GM23338 (cell line): Measurements from ENCODE around the gene GPC2. TPM values are rescaled to one million over a fixed set of nuclear protein-coding genes. Genes with fewer than 3 reads are reported as not detected.
A peak's percentile ranks its signal among the peaks of the same experiment; 100 is the strongest.

ENCODE experiments used
- ATAC-seq: fragments of 200-7000 bp; cut with Tn5 transposase; 3 replicates; pipeline ENCODE4 v1.9.1; 2020
- DNase-seq: peaks from one replicate; pipeline ENCODE4 v3.0.0-alpha.2; 2015; ENCODE audit warnings: low spot score
- H2AFZ ChIP-seq: fragments of 200-600 bp; sonication (generic); 2 replicates; pipeline ENCODE4 v1.8.0; 2016; ENCODE audit warnings: antibody characterized with exemption, mild to moderate bottlenecking, moderate library complexity
- H3F3A ChIP-seq: fragments of 200-600 bp; sonication (generic); replicated peaks from 2 replicates; pipeline ENCODE4 v1.8.0; 2017; ENCODE audit warnings: antibody characterized with exemption, mixed run types, low read depth
- H3K27ac ChIP-seq: fragments of 200-600 bp; sonication (generic); 2 replicates; pipeline ENCODE4 v1.6.1; 2016; ENCODE audit warnings: low read depth
- H3K27me3 ChIP-seq: fragments of 200-600 bp; sonication (generic); 2 replicates; pipeline ENCODE4 v1.8.0; 2016; ENCODE audit warnings: mild to moderate bottlenecking, mixed run types, moderate library complexity; ENCODE audit not compliant: insufficient read depth
- H3K36me3 ChIP-seq: fragments of 200-600 bp; sonication (generic); 2 replicates; pipeline ENCODE4 v1.8.0; 2016; ENCODE audit warnings: mild to moderate bottlenecking; ENCODE audit not compliant: insufficient read depth
- H3K4me1 ChIP-seq: fragments of 200-600 bp; sonication (generic); 2 replicates; pipeline ENCODE4 v1.8.0; 2016; ENCODE audit warnings: mild to moderate bottlenecking, moderate library complexity; ENCODE audit not compliant: insufficient read depth
- H3K4me2 ChIP-seq: fragments of 200-600 bp; sonication (generic); 2 replicates; pipeline ENCODE4 v1.7.1; 2017; ENCODE audit warnings: mixed run types
- H3K4me3 ChIP-seq: fragments of 200-600 bp; sonication (generic); 2 replicates; pipeline ENCODE4 v1.6.1; 2016; ENCODE audit warnings: mixed run types
- H3K79me2 ChIP-seq: fragments of 200-600 bp; sonication (generic); replicated peaks from 2 replicates; pipeline ENCODE4 v1.8.0; 2017; ENCODE audit warnings: mild to moderate bottlenecking; ENCODE audit not compliant: insufficient read depth
- H3K9me2 ChIP-seq: fragments of 200-600 bp; sonication (generic); 2 replicates; pipeline ENCODE4 v1.8.0; 2017; ENCODE audit not compliant: insufficient read depth
- H4K20me1 ChIP-seq: fragments of 200-600 bp; sonication (generic); replicated peaks from 2 replicates; pipeline ENCODE4 v1.8.0; 2017; ENCODE audit warnings: mild to moderate bottlenecking; ENCODE audit not compliant: insufficient read depth
- H3K27ac Mint-ChIP-seq: 2 replicates; pipeline ENCODE4 v1.8.0; 2020; ENCODE audit warnings: inconsistent platforms, mild to moderate bottlenecking, moderate library complexity, mixed read lengths
- H3K27me3 Mint-ChIP-seq: 3 replicates; pipeline ENCODE4 v1.8.0; 2022; ENCODE audit warnings: low read depth, mild to moderate bottlenecking, moderate library complexity, mixed read lengths, inconsistent platforms; ENCODE audit not compliant: insufficient read depth, poor library complexity
- H3K36me3 Mint-ChIP-seq: 3 replicates; pipeline ENCODE4 v1.8.0; 2021; ENCODE audit warnings: low read depth, mild to moderate bottlenecking, inconsistent platforms, moderate library complexity, mixed read lengths
- H3K4me1 Mint-ChIP-seq: 3 replicates; pipeline ENCODE4 v1.8.0; 2020; ENCODE audit warnings: mild to moderate bottlenecking, inconsistent platforms, mixed read lengths
- H3K4me3 Mint-ChIP-seq: 3 replicates; pipeline ENCODE4 v1.8.0; 2021; ENCODE audit warnings: moderate library complexity, mild to moderate bottlenecking, inconsistent platforms, mixed read lengths
- H3K9me3 Mint-ChIP-seq: 3 replicates; pipeline ENCODE4 v1.8.0; 2020; ENCODE audit warnings: moderate library complexity, mild to moderate bottlenecking, inconsistent platforms, mixed read lengths
- CREB1 ChIP-seq: fragments of 250-450 bp; sonication (Bioruptor Pico); IDR thresholded peaks from 2 replicates; pipeline ENCODE4 v1.5.0; 2020; ENCODE audit warnings: low read depth, mild to moderate bottlenecking, moderate library complexity
- STAT1 ChIP-seq: IDR thresholded peaks from one replicate; pipeline ENCODE4 v1.6.1; 2016; ENCODE audit warnings: antibody characterized with exemption; ENCODE audit not compliant: unreplicated experiment
- ZNF462 ChIP-seq: fragments of 250-450 bp; sonication (Bioruptor Pico); IDR thresholded peaks from 2 replicates; pipeline ENCODE4 v1.5.0; 2020; ENCODE audit warnings: mild to moderate bottlenecking, moderate library complexity
- polyA plus RNA-seq: library from polyadenylated mRNA; unstranded; fragments of >200 nt; fragmentation: Nextera tagmentation; extraction: Ambion mirVana; gene quantifications from 2 replicates; pipeline ENCODE4 v1.2.1, GENCODE V29; 2016
- total RNA-seq: library from RNA; depleted of rRNA; stranded (reverse); fragments of >200 nt; shearing (Covaris generic); gene quantifications from 2 replicates; pipeline ENCODE4 v1.2.3, GENCODE V29; 2014
- TF ChIP-seq, protein P1 (sequence below): IDR thresholded peaks from one replicate; pipeline ENCODE4 v1.6.1; 2018; ENCODE audit warnings: antibody characterized with exemption; ENCODE audit not compliant: unreplicated experiment

Gene GPC2
- total and polyA plus RNA-seq, 2 experiments from 2014 or later: 10.7 to 48.8 TPM

DNA sequence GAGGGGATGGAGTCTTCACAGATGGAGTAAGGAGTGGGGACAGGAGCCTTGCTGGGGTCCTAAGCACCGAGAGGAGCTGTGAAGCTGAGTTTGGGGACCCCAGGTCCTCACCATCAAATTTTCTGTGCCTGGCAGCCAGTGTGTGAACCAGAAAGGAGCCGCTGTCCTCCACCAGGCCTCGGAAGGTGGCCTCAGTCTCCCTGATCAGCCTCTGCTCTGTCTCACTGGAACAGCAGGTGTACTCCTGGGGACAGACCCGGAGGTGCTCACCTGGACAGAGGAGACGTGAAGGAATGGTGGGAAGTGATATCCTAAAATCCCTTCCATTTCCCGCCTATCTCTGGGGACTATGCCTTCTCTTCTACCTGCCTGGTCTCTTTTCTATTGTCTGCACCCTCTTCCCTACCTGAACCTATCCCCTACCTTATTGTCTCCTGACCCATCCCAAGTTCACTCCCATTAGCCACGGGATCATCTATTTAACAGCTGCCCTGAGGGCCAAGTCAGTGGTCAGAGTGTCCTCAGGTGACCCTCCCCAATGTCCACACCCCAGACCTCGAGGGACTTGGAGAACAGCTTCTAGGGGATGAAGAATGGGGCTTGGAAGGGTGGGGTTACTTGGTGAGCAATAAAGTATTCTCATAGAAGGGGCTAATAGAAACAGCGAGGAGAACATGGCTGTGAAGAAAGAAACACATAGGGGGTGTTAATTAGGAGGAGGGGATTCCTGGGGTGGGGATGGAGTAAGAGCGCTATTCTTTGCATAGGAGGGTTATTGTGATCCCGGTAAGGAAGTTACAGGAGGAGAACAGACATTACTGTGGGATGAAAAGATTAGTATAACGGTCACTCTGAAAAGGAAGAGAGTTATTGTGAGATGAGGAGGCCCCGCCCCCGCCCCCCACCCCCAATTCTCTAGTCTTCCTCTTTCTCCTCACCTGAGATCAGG is 811 bp downstream of the GPC2 start (continued):
- no peak for TF ChIP-seq ZNF462 (CRISPR knock-in tag)

GRCh38 chr7:100175296-100175935 is 1.8 kb downstream of the GPC2 start:
- peak overlapping the region; percentile 67 for H3K4me3 Mint-ChIP-seq
- no peak overlapping the region; the same call in 1 of the 2 replicates for H3K27ac Mint-ChIP-seq
- Histone ChIP-seq H2AFZ (no peak overlapping the region), H3K27me3 (peaks cover 18% of the 10 kb centered on the region), H3K4me2 (no peak overlapping the region), H3K4me3 (no peak overlapping the region), H3K36me3 (peaks cover 4% of the 10 kb centered on the region; the same call in 1 of the 2 replicates), H3F3A (peaks cover 7% of the 10 kb centered on the region), H3K4me1 (peaks cover 12% of the 10 kb centered on the region), H3K79me2 (peaks cover 12% of the 10 kb centered on the region), H3K9me2 (no peaks in the 10 kb centered on the region; the same call in 1 of the 2 replicates), H4K20me1 (peaks cover 7% of the 10 kb centered on the region; the same call in 1 of the 2 replicates), H3K27ac (no peak overlapping the region)
- ATAC-seq (no peak), DNase-seq (no peak)
- H3K4me1 Mint-ChIP-seq: peaks cover 27% of the 10 kb centered on the region
- H3K27me3 Mint-ChIP-seq: peaks cover 36% of the 10 kb centered on the region
- H3K9me3 Mint-ChIP-seq: no peaks in the 10 kb centered on the region; the same call in 2 of the 3 replicates
- peaks cover 24% of the 10 kb centered on the region for H3K36me3 Mint-ChIP-seq
- TF ChIP-seq CREB1 (CRISPR knock-in tag) (no peak), STAT1 (no peak)
- TF ChIP-seq, protein P1, sequence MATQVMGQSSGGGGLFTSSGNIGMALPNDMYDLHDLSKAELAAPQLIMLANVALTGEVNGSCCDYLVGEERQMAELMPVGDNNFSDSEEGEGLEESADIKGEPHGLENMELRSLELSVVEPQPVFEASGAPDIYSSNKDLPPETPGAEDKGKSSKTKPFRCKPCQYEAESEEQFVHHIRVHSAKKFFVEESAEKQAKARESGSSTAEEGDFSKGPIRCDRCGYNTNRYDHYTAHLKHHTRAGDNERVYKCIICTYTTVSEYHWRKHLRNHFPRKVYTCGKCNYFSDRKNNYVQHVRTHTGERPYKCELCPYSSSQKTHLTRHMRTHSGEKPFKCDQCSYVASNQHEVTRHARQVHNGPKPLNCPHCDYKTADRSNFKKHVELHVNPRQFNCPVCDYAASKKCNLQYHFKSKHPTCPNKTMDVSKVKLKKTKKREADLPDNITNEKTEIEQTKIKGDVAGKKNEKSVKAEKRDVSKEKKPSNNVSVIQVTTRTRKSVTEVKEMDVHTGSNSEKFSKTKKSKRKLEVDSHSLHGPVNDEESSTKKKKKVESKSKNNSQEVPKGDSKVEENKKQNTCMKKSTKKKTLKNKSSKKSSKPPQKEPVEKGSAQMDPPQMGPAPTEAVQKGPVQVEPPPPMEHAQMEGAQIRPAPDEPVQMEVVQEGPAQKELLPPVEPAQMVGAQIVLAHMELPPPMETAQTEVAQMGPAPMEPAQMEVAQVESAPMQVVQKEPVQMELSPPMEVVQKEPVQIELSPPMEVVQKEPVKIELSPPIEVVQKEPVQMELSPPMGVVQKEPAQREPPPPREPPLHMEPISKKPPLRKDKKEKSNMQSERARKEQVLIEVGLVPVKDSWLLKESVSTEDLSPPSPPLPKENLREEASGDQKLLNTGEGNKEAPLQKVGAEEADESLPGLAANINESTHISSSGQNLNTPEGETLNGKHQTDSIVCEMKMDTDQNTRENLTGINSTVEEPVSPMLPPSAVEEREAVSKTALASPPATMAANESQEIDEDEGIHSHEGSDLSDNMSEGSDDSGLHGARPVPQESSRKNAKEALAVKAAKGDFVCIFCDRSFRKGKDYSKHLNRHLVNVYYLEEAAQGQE: no peak
